Keratinocyte (primary cell): ENCODE results near the gene RAB3B. TPM values are rescaled to one million over a fixed set of nuclear protein-coding genes. Genes with fewer than 3 reads are reported as not detected.

ENCODE experiments used
- DNase-seq: peaks from one replicate; pipeline ENCODE4 v3.0.0-alpha.2; 2011; ENCODE audit warnings: low read depth, missing footprints, low spot score
- FAIRE-seq: peaks from 2 replicates; lab custom pipeline; 2011; peaks lifted over from hg19 to GRCh38; lab: Jason Lieb, UNC
- H2AFZ ChIP-seq: 2 replicates; pipeline ENCODE4 v1.6.0; 2012; ENCODE audit warnings: low read length, control low read depth, inconsistent platforms; ENCODE audit not compliant: control insufficient read depth
- H3K27ac ChIP-seq: 2 replicates; pipeline ENCODE4 v1.5.1; 2011; ENCODE audit warnings: low read length; ENCODE audit not compliant: control insufficient read depth, insufficient read depth
- H3K27me3 ChIP-seq: 3 replicates; pipeline ENCODE4 v1.6.0; 2011; ENCODE audit warnings: low read length; ENCODE audit not compliant: control insufficient read depth, insufficient read depth; ENCODE audit errors: extremely low read depth
- H3K36me3 ChIP-seq, 2 experiments: 2 replicates in 1 of 2; 3 replicates in 1 of 2; pipeline ENCODE4 v1.5.1; 2011; ENCODE audit warnings: low read length in 2 of 2, mild to moderate bottlenecking in 1 of 2; ENCODE audit not compliant: control insufficient read depth in 2 of 2, insufficient read depth in 2 of 2; ENCODE audit errors: extremely low read depth in 1 of 2
- H3K4me1 ChIP-seq: 3 replicates; pipeline ENCODE4 v1.5.1; 2011; ENCODE audit warnings: low read length; ENCODE audit not compliant: control insufficient read depth, insufficient read depth; ENCODE audit errors: extremely low read depth
- H3K4me2 ChIP-seq: 3 replicates; pipeline ENCODE4 v1.6.0; 2011; ENCODE audit warnings: low read depth, low read length; ENCODE audit not compliant: control insufficient read depth, insufficient read depth; ENCODE audit errors: extremely low read depth
- H3K4me3 ChIP-seq, 3 experiments: fragments of 200-600 bp in 1 of 3; sonication (generic) in 1 of 3; 2 replicates in 2 of 3; 3 replicates in 1 of 3; pipeline ENCODE4 v1.5.1; 2011 to 2016; ENCODE audit warnings: low read length in 3 of 3, mild to moderate bottlenecking in 3 of 3, control low read depth in 2 of 3, inconsistent platforms in 1 of 3, low read depth in 1 of 3, mixed read lengths in 1 of 3, mixed run types in 1 of 3, moderate library complexity in 1 of 3; ENCODE audit not compliant: control insufficient read depth in 2 of 3, insufficient read depth in 2 of 3; ENCODE audit errors: extremely low read depth in 1 of 3
- H3K79me2 ChIP-seq: 2 replicates; pipeline ENCODE4 v1.6.0; 2012; ENCODE audit warnings: low read length; ENCODE audit not compliant: control insufficient read depth, insufficient read depth
- H3K9ac ChIP-seq: 3 replicates; pipeline ENCODE4 v1.6.0; 2011; ENCODE audit warnings: low read length; ENCODE audit not compliant: control insufficient read depth, insufficient read depth; ENCODE audit errors: extremely low read depth
- H3K9me1 ChIP-seq: 3 replicates; pipeline ENCODE4 v1.6.0; 2011; ENCODE audit warnings: low read length; ENCODE audit not compliant: control insufficient read depth, insufficient read depth; ENCODE audit errors: extremely low read depth
- H3K9me3 ChIP-seq: 2 replicates; pipeline ENCODE4 v1.5.1; 2012; ENCODE audit warnings: low read depth, low read length; ENCODE audit not compliant: control insufficient read depth
- H4K20me1 ChIP-seq: 3 replicates; pipeline ENCODE4 v1.6.0; 2011; ENCODE audit warnings: low read length; ENCODE audit not compliant: control insufficient read depth, insufficient read depth; ENCODE audit errors: extremely low read depth
- EZH2 ChIP-seq: IDR thresholded peaks from one replicate; pipeline ENCODE4 v1.6.1; 2012; ENCODE audit warnings: inconsistent platforms, mild to moderate bottlenecking, low read length, moderate library complexity
- dilution Hi-C: fragments of 300-500 bp; cut with MboI; formaldehyde crosslinking; loops from one replicate; pipeline ENCODE4 v1.7.0; 2020; ENCODE audit warnings: low sequenced_read_pairs; ENCODE audit not compliant: extremely low pct_ligation_motif_present
- polyA plus RNA-seq, 5 experiments: library from polyadenylated mRNA; depleted of rRNA in 3 of 5; stranded (reverse) in 3 of 5; stranded (forward) in 1 of 5; unstranded in 1 of 5; fragments of >200 nt; gene quantifications; 1 replicate in 1 of 5; 2 replicates in 3 of 5; 3 replicates in 1 of 5; pipeline versions ENCODE4 v1.2.1 to v1.2.3, GENCODE V29; 2011 to 2012; ENCODE audit warnings: missing spikeins in 2 of 5, low read depth in 1 of 5, low replicate concordance in 1 of 5
- TF ChIP-seq, protein P1 (sequence below), 3 experiments: IDR thresholded peaks in 1 of 3; conservative IDR thresholded peaks in 1 of 3; optimal IDR thresholded peaks in 1 of 3; 2 replicates in 2 of 3; 3 replicates in 1 of 3; pipeline versions ENCODE3 to v1.5.1; 2011; ENCODE audit warnings: low read length in 3 of 3, mild to moderate bottlenecking in 3 of 3, moderate library complexity in 2 of 3, control low read depth in 1 of 3, inconsistent platforms in 1 of 3; ENCODE audit not compliant: insufficient read depth in 2 of 3; ENCODE audit errors: extremely low read depth in 1 of 3

Gene RAB3B
- polyA plus RNA-seq, 1 donor (not counting 4 experiments of a cell fraction or from before 2014, with no cell fraction given): 2.6 TPM

DNA sequence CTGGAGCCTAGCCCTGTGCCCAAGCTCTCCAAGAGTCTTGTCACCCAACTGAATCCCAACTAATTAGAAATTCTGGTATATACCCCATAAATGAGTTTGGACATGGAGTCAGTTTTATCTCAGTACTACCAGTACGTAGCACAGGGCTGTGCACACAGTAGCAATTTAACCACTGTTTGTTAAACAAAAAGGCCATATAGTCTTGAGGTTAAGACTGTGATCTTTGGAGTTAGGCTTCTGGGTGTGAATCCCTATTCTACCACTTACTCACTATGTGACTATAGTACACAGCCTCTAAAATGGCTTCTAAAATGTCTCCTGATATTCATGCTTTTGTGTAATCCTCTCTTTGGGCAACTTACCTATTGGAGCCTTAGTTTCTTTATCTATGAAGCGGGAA lies 48.2 kb downstream of the RAB3B start:
- H2AFZ ChIP-seq: no peak overlapping the region
- H3K9me3 ChIP-seq: peaks cover 3% of the 10 kb centered on the region
- H3K9me1 ChIP-seq: no peaks in the 10 kb centered on the region
- peaks cover 6% of the 10 kb centered on the region for H3K4me1 ChIP-seq
- dilution Hi-C loops: no loop called here
- no peak overlapping the region for H3K9ac ChIP-seq
- no peaks in the 10 kb centered on the region for H4K20me1 ChIP-seq
- H3K4me3 ChIP-seq: no peak overlapping the region
- no peaks in the 10 kb centered on the region for H3K36me3 ChIP-seq
- FAIRE-seq (no peak), DNase-seq (no peak)
- H3K4me2 ChIP-seq: no peak overlapping the region
- H3K79me2 ChIP-seq: no peaks in the 10 kb centered on the region
- H3K27ac ChIP-seq: no peak overlapping the region
- TF ChIP-seq EZH2: no peak
- TF ChIP-seq, protein P1, sequence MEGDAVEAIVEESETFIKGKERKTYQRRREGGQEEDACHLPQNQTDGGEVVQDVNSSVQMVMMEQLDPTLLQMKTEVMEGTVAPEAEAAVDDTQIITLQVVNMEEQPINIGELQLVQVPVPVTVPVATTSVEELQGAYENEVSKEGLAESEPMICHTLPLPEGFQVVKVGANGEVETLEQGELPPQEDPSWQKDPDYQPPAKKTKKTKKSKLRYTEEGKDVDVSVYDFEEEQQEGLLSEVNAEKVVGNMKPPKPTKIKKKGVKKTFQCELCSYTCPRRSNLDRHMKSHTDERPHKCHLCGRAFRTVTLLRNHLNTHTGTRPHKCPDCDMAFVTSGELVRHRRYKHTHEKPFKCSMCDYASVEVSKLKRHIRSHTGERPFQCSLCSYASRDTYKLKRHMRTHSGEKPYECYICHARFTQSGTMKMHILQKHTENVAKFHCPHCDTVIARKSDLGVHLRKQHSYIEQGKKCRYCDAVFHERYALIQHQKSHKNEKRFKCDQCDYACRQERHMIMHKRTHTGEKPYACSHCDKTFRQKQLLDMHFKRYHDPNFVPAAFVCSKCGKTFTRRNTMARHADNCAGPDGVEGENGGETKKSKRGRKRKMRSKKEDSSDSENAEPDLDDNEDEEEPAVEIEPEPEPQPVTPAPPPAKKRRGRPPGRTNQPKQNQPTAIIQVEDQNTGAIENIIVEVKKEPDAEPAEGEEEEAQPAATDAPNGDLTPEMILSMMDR (optimal IDR thresholded peaks at IDR 0.05 in 1 of 3, IDR thresholded peaks at IDR 0.05 in 1 of 3, conservative IDR thresholded peaks at IDR 0.05 in 1 of 3; ENCODE audit: extremely low read depth in 1 of 3, insufficient read depth in 2 of 3, low read length in 3 of 3): no peak
- no peaks in the 10 kb centered on the region for H3K27me3 ChIP-seq

DNA sequence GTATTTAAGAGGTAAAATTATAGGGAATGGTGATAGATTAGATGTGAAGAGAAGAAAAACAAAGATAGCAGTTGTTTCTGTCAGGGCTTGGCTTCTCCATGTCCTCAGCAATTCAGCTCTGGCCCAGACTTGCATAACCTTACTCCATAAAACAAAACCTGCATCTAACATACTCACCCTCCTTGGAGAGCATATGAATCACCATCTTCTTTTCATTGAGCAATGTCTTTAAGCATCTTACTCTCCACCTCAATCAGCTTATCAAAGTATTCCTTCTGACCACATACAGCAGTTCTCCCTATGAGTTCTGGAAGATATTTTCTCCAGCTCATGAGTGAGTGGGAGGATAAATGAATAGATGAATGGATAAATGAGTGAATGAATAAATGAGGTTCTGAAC lies 49.0 kb downstream of the RAB3B start:
- no peaks in the 10 kb centered on the region for H3K36me3 ChIP-seq
- H3K4me2 ChIP-seq: no peak overlapping the region
- no peak for DNase-seq

More for the DNA sequence above, 49.0 kb downstream of the RAB3B start:
- H3K27ac ChIP-seq: no peak overlapping the region
- no peaks in the 10 kb centered on the region for H4K20me1 ChIP-seq
- H3K9ac ChIP-seq: no peak overlapping the region
- TF ChIP-seq, protein P1 (optimal IDR thresholded peaks at IDR 0.05 in 1 of 3, IDR thresholded peaks at IDR 0.05 in 1 of 3, conservative IDR thresholded peaks at IDR 0.05 in 1 of 3; ENCODE audit: extremely low read depth in 1 of 3, insufficient read depth in 2 of 3, low read length in 3 of 3): no peak
- TF ChIP-seq EZH2: no peak
- no peak overlapping the region for H2AFZ ChIP-seq
- H3K9me1 ChIP-seq: no peaks in the 10 kb centered on the region
- peaks cover 3% of the 10 kb centered on the region for H3K9me3 ChIP-seq
- H3K4me3 ChIP-seq: no peak overlapping the region
- dilution Hi-C loops: no loop called here
- FAIRE-seq: no peak
- no peaks in the 10 kb centered on the region for H3K79me2 ChIP-seq
- peaks cover 6% of the 10 kb centered on the region for H3K4me1 ChIP-seq
- H3K27me3 ChIP-seq: no peaks in the 10 kb centered on the region
